ENCODE data around the gene ACTMAP.

ACTMAP gene

DNA sequence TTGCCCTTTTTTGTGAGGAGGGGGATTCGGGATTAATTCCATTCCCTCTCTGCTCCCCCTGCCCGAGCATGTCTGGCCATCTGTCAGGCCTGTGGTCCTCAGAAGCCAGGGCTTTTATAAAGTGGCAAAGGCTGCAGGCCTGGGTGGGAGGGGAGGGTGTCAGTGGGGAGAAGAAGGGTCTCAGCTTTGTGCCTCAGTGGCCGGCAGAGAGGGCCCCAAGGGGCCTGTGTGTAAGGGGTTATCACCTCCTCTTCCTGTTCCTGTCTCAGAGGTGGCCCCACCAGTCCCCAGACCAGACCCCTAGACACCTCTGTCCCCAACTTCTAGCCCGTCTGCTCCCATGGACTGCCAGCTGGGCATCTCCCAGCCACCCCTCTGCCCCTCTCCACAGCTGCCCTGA is 56.4 kb downstream of the ACTMAP start:
- no peak for DNase-seq (ENCODE audit: low spot score)

DNA sequence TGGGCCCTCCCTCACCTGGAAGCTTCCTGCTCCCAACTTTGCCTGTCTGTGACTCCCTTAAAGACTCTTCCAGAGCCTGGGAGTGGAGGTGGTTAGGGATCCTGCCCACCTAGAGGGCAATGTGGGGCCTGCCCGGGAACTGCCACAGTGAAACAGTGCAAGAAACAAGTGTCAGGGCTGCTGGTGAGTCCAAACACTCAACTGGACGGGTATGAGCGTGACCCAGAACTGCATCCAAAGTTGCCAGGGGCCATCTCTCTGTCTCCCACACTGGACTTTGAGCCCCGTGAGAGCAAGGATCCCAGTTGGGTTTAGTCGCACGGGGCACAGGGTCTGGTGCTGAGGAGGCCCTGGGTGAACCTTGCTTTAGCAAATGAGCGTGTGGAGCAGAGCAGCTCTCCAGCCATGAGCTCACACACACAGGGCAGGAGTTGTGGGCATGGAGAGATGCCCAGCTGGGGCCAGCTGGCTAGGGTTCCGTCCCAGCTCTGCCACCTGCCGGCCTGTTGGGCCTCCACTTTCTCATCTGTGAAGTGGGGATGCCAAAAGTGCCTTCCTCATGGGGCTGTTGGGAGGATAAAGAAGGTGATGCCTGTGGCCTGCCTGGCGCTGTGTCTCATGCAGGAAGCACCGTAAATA is 57.0 kb downstream of the ACTMAP start:
- DNase-seq (ENCODE audit: low spot score): no peak

DNA sequence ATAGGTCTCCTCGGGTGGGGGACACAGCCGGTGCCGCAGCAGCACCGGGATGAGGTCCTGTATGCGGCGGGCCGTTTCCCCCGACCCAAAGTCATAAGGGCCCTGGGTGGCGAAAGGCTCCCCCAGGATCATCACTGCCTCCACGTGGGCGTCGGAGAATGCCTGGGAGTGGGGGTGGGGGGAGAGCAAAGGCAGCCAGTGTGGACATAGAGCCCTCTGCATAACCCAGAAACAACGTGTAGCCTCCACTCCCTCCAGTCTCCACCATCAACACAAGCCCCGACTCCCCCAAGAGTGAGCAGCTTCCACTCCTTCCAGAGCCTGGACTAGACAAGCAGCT is 58.1 kb downstream of the ACTMAP start:
- no peak for DNase-seq (ENCODE audit: low spot score)

DNA sequence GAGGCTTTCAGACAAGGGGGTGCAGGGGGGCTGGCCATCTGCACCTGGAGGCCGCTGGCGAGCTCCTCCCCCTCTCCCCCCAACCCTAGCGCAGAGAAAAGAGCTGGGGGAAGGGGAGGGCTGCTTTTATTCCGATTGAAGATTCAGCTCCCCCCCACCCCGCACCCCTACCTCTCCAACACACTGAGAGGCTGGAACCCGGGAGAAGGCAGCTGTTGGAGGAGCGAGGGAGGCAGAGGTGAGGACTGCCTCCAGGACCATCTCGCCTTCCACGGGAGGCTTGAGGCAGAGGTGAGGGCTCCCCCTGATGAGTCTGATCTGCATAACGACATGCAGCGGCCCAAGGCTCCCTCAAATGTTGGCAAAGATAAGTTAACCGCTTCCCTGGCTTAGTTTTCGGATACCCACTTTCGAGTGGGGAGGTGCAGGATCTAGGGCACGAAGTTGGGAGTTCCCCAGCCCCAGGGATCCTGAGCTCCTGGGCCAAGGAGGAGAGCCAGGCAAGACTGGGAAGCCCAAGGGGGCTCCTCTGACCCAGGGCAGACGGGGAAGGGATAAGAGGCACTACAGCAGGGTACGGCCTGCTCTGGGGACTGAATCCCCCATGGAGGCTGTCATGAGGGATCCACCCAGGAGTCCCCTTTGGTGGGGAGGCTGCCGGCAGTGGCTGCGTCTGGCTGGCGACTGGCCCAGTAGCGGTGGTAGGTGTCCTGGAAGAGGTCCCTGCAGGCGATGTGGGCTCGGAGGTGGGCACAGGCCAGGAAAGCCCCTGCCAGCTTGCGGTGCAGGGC is 58.7 kb downstream of the ACTMAP start:
- no peak for DNase-seq (ENCODE audit: low spot score)

Measured in RKO (cell line).